ENCODE results near the gene CD244. TPM values are rescaled to one million over a fixed set of nuclear protein-coding genes. Genes with fewer than 3 reads are reported as not detected.

Gene CD244
- polyA plus RNA-seq, 1 donor from 2014 or later, result not detected

GRCh38 chr1:160846281-160846680, 16.4 kb downstream of the CD244 start:
- no peak for TF ChIP-seq CTCF (IDR thresholded peaks at IDR 0.05; ENCODE audit: poor library complexity, severe bottlenecking)
- no peak for TF ChIP-seq RAD21 (conservative IDR thresholded peaks at IDR 0.05)
- Histone ChIP-seq H3K27ac (ENCODE audit: low read length) (no peak overlapping the region), H2AFZ (ENCODE audit: low read depth, low read length) (no peak overlapping the region)

DNA sequence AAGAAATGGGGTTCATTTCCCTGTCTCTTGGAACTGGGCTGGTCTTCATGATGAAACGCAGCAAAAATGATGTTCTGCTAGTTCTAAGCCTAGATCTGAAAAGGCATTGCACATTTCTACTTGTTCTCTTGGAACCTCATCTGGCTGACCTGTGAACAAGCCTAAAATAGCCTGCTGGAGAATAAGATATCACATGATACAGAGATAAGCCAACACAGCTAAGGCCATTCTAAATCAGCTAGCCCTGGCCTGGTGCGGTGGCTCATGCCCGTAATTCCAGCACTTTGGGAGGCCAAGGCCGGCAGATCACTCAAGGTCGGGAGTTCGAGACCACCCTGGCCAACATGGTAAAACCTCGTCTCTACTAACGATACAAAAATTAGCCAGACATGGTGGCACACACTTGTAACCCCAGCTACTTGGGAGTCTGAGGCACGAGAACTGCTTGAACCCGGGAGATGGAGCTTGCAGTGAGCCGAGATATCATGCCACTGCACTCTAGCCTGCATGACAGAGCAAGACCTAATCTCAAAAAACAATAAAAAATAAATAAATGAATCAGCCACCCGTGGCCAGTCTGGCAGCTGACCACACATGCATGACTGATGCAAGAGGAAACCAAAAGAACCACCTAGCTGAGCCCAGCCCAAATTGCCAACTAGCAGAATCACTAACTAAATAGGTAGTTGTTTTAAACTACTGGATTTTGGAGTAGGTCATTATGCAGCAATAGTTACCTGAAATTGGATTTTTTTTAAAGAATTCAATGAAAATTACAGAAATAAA, 18.0 kb downstream of the CD244 start:
- Histone ChIP-seq H3K9me2 (ENCODE audit: insufficient read depth, low read length) (no peaks in the 10 kb centered on the region), H3K9me3 (ENCODE audit: low read length) (no peaks in the 10 kb centered on the region), H3K27ac (ENCODE audit: low read length) (no peak overlapping the region), H3K9ac (ENCODE audit: low read length) (no peak overlapping the region), H3K27me3 (ENCODE audit: insufficient read depth, low read depth, low read length) (no peaks in the 10 kb centered on the region), H3K79me2 (replicated peaks; ENCODE audit: insufficient read depth, low read length) (no peaks in the 10 kb centered on the region), H3F3A (ENCODE audit: insufficient read depth, low read length, poor library complexity, severe bottlenecking) (no peaks in the 10 kb centered on the region), H3K4me3 (ENCODE audit: low read length) (no peak overlapping the region), H3K4me2 (ENCODE audit: low read length) (no peak overlapping the region), H2AFZ (ENCODE audit: low read depth, low read length) (no peak overlapping the region), H3K36me3 (ENCODE audit: insufficient read depth, low read length) (no peaks in the 10 kb centered on the region), H4K20me1 (ENCODE audit: insufficient read depth) (no peaks in the 10 kb centered on the region)
- TF ChIP-seq EP300 (conservative IDR thresholded peaks at IDR 0.05; ENCODE audit: poor library complexity, severe bottlenecking) (no peak), TAF1 (IDR thresholded peaks at IDR 0.05; ENCODE audit: low read depth) (no peak), SMC3 (conservative IDR thresholded peaks at IDR 0.05; ENCODE audit: poor library complexity) (no peak), EZH2 (IDR thresholded peaks at IDR 0.05; ENCODE audit: borderline replicate concordance, insufficient read depth, low read length, poor library complexity, severe bottlenecking) (no peak), MXI1 (conservative IDR thresholded peaks at IDR 0.05; ENCODE audit: poor library complexity, severe bottlenecking) (no peak), RAD21 (conservative IDR thresholded peaks at IDR 0.05) (no peak), POLR2AphosphoS5 (IDR thresholded peaks at IDR 0.05) (no peak), CTCF (IDR thresholded peaks at IDR 0.05; ENCODE audit: poor library complexity, severe bottlenecking) (no peak)
- TF ChIP-seq, protein P1, sequence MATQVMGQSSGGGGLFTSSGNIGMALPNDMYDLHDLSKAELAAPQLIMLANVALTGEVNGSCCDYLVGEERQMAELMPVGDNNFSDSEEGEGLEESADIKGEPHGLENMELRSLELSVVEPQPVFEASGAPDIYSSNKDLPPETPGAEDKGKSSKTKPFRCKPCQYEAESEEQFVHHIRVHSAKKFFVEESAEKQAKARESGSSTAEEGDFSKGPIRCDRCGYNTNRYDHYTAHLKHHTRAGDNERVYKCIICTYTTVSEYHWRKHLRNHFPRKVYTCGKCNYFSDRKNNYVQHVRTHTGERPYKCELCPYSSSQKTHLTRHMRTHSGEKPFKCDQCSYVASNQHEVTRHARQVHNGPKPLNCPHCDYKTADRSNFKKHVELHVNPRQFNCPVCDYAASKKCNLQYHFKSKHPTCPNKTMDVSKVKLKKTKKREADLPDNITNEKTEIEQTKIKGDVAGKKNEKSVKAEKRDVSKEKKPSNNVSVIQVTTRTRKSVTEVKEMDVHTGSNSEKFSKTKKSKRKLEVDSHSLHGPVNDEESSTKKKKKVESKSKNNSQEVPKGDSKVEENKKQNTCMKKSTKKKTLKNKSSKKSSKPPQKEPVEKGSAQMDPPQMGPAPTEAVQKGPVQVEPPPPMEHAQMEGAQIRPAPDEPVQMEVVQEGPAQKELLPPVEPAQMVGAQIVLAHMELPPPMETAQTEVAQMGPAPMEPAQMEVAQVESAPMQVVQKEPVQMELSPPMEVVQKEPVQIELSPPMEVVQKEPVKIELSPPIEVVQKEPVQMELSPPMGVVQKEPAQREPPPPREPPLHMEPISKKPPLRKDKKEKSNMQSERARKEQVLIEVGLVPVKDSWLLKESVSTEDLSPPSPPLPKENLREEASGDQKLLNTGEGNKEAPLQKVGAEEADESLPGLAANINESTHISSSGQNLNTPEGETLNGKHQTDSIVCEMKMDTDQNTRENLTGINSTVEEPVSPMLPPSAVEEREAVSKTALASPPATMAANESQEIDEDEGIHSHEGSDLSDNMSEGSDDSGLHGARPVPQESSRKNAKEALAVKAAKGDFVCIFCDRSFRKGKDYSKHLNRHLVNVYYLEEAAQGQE (IDR thresholded peaks at IDR 0.05; ENCODE audit: borderline replicate concordance), result no peak

More at GRCh38 chr1:160846281-160846680, 16.4 kb downstream of the CD244 start:
- Histone ChIP-seq H3K4me3 (ENCODE audit: low read length) (no peak overlapping the region), H3K9me3 (ENCODE audit: low read length) (no peaks in the 10 kb centered on the region), H4K20me1 (ENCODE audit: insufficient read depth) (no peaks in the 10 kb centered on the region), H3K79me2 (replicated peaks; ENCODE audit: insufficient read depth, low read length) (no peaks in the 10 kb centered on the region), H3K4me2 (ENCODE audit: low read length) (no peak overlapping the region), H3K9me2 (ENCODE audit: insufficient read depth, low read length) (no peaks in the 10 kb centered on the region), H3K36me3 (ENCODE audit: insufficient read depth, low read length) (no peaks in the 10 kb centered on the region), H3K27me3 (ENCODE audit: insufficient read depth, low read depth, low read length) (no peaks in the 10 kb centered on the region), H3F3A (ENCODE audit: insufficient read depth, low read length, poor library complexity, severe bottlenecking) (no peaks in the 10 kb centered on the region), H3K9ac (ENCODE audit: low read length) (no peak overlapping the region)

All from neural cell (in vitro differentiated cells).